ENCODE results near the gene APBA2.

DNA sequence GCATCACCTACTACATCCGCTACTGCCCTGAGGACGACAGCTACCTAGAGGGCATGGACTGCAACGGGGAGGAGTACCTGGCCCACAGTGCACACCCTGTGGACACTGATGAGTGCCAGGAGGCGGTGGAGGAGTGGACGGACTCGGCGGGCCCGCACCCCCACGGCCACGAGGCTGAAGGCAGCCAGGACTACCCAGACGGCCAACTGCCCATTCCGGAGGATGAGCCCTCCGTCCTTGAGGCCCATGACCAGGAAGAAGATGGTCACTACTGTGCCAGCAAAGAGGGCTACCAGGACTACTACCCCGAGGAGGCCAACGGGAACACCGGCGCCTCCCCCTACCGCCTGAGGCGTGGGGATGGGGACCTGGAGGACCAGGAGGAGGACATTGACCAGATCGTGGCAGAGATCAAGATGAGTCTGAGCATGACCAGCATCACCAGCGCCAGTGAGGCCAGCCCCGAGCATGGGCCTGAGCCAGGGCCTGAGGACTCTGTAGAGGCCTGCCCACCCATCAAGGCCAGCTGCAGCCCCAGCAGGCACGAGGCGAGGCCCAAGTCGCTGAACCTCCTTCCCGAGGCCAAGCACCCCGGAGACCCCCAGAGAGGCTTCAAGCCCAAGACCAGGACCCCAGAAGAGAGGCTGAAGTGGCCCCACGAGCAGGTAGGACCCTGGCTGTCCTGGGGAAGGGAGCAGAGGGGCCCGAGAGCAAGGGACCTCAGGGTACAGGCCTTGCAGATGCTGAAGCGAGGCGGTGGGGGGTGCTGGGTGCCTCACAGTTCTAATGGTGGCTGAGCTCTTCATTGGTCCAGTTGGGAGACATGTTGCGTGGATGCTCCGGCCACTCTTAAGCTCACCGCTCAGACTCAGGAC lies 168.6 kb downstream of the APBA2 start:
- TF ChIP-seq, protein P1, sequence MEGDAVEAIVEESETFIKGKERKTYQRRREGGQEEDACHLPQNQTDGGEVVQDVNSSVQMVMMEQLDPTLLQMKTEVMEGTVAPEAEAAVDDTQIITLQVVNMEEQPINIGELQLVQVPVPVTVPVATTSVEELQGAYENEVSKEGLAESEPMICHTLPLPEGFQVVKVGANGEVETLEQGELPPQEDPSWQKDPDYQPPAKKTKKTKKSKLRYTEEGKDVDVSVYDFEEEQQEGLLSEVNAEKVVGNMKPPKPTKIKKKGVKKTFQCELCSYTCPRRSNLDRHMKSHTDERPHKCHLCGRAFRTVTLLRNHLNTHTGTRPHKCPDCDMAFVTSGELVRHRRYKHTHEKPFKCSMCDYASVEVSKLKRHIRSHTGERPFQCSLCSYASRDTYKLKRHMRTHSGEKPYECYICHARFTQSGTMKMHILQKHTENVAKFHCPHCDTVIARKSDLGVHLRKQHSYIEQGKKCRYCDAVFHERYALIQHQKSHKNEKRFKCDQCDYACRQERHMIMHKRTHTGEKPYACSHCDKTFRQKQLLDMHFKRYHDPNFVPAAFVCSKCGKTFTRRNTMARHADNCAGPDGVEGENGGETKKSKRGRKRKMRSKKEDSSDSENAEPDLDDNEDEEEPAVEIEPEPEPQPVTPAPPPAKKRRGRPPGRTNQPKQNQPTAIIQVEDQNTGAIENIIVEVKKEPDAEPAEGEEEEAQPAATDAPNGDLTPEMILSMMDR (IDR thresholded peaks at IDR 0.05): no peak
- TF ChIP-seq EP300 (IDR thresholded peaks at IDR 0.05) (no peak), POLR2AphosphoS5 (IDR thresholded peaks at IDR 0.05) (no peak), POLR2A (IDR thresholded peaks at IDR 0.05) (no peak)

All from sigmoid colon (tissue), 4 donors.